SK-N-SH treated with all-trans-retinoic acid at 6 μM for 48 hours (cell line): Measurements from ENCODE around the gene MINDY4.
A peak's percentile ranks its signal among the peaks of the same experiment; 100 is the strongest.

ENCODE experiments used
- ATAC-seq: fragments of 200-7000 bp; cut with Tn5 transposase; 3 replicates; pipeline ENCODE4 v1.9.1; 2020; ENCODE audit warnings: mild to moderate bottlenecking, moderate library complexity
- BACH2 ChIP-seq: fragments of 250-450 bp; sonication (Bioruptor Pico); IDR thresholded peaks from 2 replicates; pipeline ENCODE4 v1.9.0; 2021; ENCODE audit warnings: mild to moderate bottlenecking, borderline replicate concordance
- CSDC2 ChIP-seq: fragments of 250-450 bp; sonication (Bioruptor Pico); IDR thresholded peaks from 2 replicates; pipeline ENCODE4 v1.5.0; 2020; ENCODE audit warnings: mild to moderate bottlenecking, moderate library complexity
- ESRRG ChIP-seq: fragments of 250-450 bp; sonication (Bioruptor Pico); IDR thresholded peaks from 2 replicates; pipeline ENCODE4 v1.6.1; 2021; ENCODE audit warnings: mild to moderate bottlenecking
- GLIS3 ChIP-seq: fragments of 250-450 bp; sonication (Bioruptor Pico); IDR thresholded peaks from 2 replicates; pipeline ENCODE4 v1.5.0; 2020; ENCODE audit warnings: mild to moderate bottlenecking, moderate library complexity
- ISL1 ChIP-seq: fragments of 250-450 bp; sonication (Bioruptor Pico); IDR thresholded peaks from 2 replicates; pipeline ENCODE4 v2.1.2; 2022; ENCODE audit warnings: mild to moderate bottlenecking, moderate library complexity
- OSR1 ChIP-seq: fragments of 250-450 bp; sonication (Bioruptor Pico); IDR thresholded peaks from 2 replicates; pipeline ENCODE4 v1.8.0; 2022; ENCODE audit warnings: moderate library complexity, mild to moderate bottlenecking, inconsistent platforms
- PPARA ChIP-seq: fragments of 250-450 bp; sonication (Bioruptor Pico); IDR thresholded peaks from 2 replicates; pipeline ENCODE4 v1.5.0; 2020; ENCODE audit warnings: mild to moderate bottlenecking, borderline replicate concordance
- RARB ChIP-seq: fragments of 250-450 bp; sonication (Bioruptor Pico); IDR thresholded peaks from 2 replicates; pipeline ENCODE4 v1.8.0; 2021; ENCODE audit warnings: mild to moderate bottlenecking, moderate library complexity
- TOX ChIP-seq: fragments of 250-450 bp; sonication (Bioruptor Pico); IDR thresholded peaks from 2 replicates; pipeline ENCODE4 v1.8.0; 2021; ENCODE audit warnings: mild to moderate bottlenecking, moderate library complexity, borderline replicate concordance
- ZC3H10 ChIP-seq: fragments of 250-450 bp; sonication (Bioruptor Pico); IDR thresholded peaks from 2 replicates; pipeline ENCODE4 v1.5.1; 2021; ENCODE audit warnings: mild to moderate bottlenecking, moderate library complexity
- ZFP30 ChIP-seq: fragments of 450-650 bp; formaldehyde crosslinking; IDR thresholded peaks from 2 replicates; pipeline ENCODE4 v1.5.0; 2022; ENCODE audit warnings: mild to moderate bottlenecking, moderate library complexity
- ZNF565 ChIP-seq: fragments of 450-650 bp; formaldehyde crosslinking; conservative IDR thresholded peaks from 2 replicates; pipeline ENCODE4 v1.5.0; 2020; ENCODE audit warnings: low read depth, mild to moderate bottlenecking, moderate library complexity
- ZNF70 ChIP-seq: fragments of 450-650 bp; formaldehyde crosslinking; IDR thresholded peaks from 2 replicates; pipeline ENCODE4 v1.5.0; 2020; ENCODE audit warnings: mild to moderate bottlenecking, moderate library complexity
- ZNF8 ChIP-seq: fragments of 450-650 bp; formaldehyde crosslinking; IDR thresholded peaks from 2 replicates; pipeline ENCODE4 v1.5.0; 2020; ENCODE audit warnings: mild to moderate bottlenecking, moderate library complexity
- TF ChIP-seq, protein P1 (sequence below): fragments of 250-450 bp; sonication (Bioruptor Pico); IDR thresholded peaks from 2 replicates; pipeline ENCODE4 v1.8.0; 2021; ENCODE audit warnings: low read depth, mild to moderate bottlenecking, moderate library complexity, borderline replicate concordance
- TF ChIP-seq, protein P2 (sequence below): fragments of 250-450 bp; sonication (Bioruptor Pico); IDR thresholded peaks from 2 replicates; pipeline ENCODE4 v1.8.0; 2020; ENCODE audit warnings: mild to moderate bottlenecking, moderate library complexity, borderline replicate concordance
- TF ChIP-seq, protein P3 (sequence below): fragments of 250-450 bp; sonication (Bioruptor Pico); IDR thresholded peaks from 2 replicates; pipeline ENCODE4 v1.5.1; 2020; ENCODE audit warnings: low read depth, mild to moderate bottlenecking, moderate library complexity
- TF ChIP-seq, protein P4 (sequence below): fragments of 250-450 bp; sonication (Bioruptor Pico); IDR thresholded peaks from 2 replicates; pipeline ENCODE4 v1.5.1; 2021; ENCODE audit warnings: mild to moderate bottlenecking, moderate library complexity

The MINDY4 gene

DNA sequence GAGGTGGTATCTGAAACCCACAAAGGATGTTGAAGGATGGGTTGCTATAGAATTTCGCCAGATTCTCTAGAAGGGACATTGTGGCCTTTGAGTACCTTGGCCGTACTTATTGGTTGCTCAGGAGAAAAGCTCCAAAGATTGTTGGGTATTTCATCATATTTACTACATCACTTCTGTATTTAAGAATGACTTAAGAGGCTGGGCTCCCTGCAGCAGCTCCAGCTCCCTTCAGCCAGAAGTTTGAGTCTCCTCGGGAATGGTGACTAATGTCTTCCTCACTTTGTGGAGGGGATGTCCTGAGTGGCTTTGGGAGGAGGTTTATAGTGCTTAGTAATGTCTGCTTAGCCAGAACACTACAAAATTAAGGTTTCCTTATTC, 18.1 kb downstream of the MINDY4 start:
- TF ChIP-seq TOX (CRISPR knock-in tag): no peak
- peak; percentile 56; the same call in 2 of the 3 replicates for ATAC-seq

DNA sequence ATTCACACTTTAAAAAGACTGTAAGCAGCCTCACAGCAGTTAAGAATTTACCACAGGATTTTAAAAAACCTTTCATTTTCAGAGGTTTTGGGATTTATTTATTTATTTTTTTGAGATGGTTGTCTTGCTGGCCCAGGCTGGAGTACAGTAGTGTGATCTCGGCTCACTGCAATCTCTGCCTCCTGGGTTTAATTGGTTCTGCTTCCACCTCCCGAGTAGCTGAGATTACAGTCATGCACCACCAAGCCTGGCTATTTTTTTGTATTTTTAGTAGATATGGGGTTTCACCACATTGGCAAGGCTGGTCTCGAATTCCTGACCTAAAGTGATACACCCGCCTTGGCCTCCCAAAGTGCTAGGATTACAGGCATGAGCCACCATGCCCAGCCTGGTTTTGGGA, 19.1 kb downstream of the MINDY4 start:
- TF ChIP-seq ZNF70 (CRISPR knock-in tag): no peak
- TF ChIP-seq, protein P1, sequence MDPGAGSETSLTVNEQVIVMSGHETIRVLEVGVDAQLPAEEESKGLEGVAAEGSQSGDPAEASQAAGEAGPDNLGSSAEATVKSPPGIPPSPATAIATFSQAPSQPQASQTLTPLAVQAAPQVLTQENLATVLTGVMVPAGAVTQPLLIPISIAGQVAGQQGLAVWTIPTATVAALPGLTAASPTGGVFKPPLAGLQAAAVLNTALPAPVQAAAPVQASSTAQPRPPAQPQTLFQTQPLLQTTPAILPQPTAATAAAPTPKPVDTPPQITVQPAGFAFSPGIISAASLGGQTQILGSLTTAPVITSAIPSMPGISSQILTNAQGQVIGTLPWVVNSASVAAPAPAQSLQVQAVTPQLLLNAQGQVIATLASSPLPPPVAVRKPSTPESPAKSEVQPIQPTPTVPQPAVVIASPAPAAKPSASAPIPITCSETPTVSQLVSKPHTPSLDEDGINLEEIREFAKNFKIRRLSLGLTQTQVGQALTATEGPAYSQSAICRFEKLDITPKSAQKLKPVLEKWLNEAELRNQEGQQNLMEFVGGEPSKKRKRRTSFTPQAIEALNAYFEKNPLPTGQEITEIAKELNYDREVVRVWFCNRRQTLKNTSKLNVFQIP (CRISPR knock-in tag): no peak
- no peak for TF ChIP-seq BACH2 (CRISPR knock-in tag)
- TF ChIP-seq, all 23 proteins: peak for 0
- no peak for ATAC-seq

DNA sequence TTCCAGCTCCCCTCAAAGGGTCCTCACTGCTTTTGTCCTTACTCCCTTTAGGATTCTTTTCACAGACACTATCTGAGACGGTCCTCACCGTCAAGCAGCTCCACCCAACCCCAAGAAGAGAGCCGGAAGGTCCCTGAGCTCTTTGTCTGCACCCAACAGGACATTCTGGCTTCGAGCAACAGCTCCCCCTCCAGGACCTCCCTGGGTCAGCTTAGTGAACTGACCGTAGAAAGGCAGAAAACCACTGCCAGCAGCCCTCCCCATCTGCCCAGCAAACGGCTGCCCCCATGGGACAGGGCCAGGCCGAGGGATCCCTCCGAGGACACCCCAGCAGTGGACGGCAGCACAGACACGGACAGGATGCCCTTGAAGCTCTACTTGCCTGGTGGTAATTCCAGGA, 19.9 kb downstream of the MINDY4 start:
- ATAC-seq: no peak
- TF ChIP-seq BACH2 (CRISPR knock-in tag): no peak
- TF ChIP-seq, protein P2, sequence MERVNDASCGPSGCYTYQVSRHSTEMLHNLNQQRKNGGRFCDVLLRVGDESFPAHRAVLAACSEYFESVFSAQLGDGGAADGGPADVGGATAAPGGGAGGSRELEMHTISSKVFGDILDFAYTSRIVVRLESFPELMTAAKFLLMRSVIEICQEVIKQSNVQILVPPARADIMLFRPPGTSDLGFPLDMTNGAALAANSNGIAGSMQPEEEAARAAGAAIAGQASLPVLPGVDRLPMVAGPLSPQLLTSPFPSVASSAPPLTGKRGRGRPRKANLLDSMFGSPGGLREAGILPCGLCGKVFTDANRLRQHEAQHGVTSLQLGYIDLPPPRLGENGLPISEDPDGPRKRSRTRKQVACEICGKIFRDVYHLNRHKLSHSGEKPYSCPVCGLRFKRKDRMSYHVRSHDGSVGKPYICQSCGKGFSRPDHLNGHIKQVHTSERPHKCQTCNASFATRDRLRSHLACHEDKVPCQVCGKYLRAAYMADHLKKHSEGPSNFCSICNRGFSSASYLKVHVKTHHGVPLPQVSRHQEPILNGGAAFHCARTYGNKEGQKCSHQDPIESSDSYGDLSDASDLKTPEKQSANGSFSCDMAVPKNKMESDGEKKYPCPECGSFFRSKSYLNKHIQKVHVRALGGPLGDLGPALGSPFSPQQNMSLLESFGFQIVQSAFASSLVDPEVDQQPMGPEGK (CRISPR knock-in tag): no peak
- no peak for TF ChIP-seq ESRRG (CRISPR knock-in tag)
- TF ChIP-seq ZNF8 (CRISPR knock-in tag): no peak
- no peak for TF ChIP-seq ISL1 (CRISPR knock-in tag)
- no peak for TF ChIP-seq CSDC2 (CRISPR knock-in tag)
- no peak for TF ChIP-seq ZNF70 (CRISPR knock-in tag)
- TF ChIP-seq, protein P3, sequence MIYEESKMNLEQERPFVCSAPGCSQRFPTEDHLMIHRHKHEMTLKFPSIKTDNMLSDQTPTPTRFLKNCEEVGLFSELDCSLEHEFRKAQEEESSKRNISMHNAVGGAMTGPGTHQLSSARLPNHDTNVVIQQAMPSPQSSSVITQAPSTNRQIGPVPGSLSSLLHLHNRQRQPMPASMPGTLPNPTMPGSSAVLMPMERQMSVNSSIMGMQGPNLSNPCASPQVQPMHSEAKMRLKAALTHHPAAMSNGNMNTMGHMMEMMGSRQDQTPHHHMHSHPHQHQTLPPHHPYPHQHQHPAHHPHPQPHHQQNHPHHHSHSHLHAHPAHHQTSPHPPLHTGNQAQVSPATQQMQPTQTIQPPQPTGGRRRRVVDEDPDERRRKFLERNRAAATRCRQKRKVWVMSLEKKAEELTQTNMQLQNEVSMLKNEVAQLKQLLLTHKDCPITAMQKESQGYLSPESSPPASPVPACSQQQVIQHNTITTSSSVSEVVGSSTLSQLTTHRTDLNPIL (CRISPR knock-in tag): no peak
- no peak for TF ChIP-seq GLIS3 (CRISPR knock-in tag)
- TF ChIP-seq ZFP30 (CRISPR knock-in tag): no peak
- TF ChIP-seq, protein P1 (CRISPR knock-in tag): no peak
- no peak for TF ChIP-seq TOX (CRISPR knock-in tag)
- no peak for TF ChIP-seq RARB (CRISPR knock-in tag)
- TF ChIP-seq PPARA (CRISPR knock-in tag): no peak
- TF ChIP-seq OSR1 (CRISPR knock-in tag): no peak

DNA sequence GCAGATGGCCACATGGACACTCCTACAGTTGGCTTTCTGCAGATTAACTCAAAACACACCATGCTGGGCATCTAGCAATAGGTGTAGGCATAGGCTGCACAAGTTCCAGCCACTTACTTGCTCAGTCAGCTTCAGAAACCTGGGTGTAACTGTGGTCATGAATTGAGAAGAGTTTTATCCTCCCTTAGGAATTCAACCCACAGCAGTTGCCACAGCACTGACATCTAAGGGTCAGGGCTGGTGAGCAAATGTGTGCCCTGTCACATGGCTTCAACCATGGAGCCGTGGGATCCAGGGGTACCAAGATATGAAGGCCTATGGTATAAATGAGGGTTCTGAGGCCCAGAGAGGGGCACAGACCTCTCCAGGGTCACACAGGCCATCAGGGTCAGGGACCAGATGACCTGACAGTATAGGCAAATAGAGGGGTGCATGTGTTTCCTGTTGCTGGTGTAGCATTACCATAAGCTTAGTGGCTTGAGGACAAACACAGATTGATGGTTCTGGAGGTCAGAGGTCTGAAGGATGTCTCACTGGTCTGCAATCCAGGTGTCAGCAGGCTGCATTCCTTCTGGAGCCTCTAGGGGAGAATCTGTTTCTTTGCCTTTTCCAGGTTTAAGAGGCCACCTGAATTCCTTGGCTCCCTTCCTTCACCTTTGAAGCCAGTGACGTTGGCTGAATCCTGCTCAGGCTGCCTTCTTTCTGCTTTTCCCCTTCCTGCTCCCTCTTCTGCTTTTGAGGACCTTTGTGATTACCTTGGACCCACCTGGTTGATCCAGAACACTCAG, 24.1 kb downstream of the MINDY4 start:
- ATAC-seq: no peak
- TF ChIP-seq, protein P2 (CRISPR knock-in tag): no peak
- TF ChIP-seq ZC3H10 (no peak), TOX (CRISPR knock-in tag) (no peak), ZNF565 (no peak)
- TF ChIP-seq, protein P4, sequence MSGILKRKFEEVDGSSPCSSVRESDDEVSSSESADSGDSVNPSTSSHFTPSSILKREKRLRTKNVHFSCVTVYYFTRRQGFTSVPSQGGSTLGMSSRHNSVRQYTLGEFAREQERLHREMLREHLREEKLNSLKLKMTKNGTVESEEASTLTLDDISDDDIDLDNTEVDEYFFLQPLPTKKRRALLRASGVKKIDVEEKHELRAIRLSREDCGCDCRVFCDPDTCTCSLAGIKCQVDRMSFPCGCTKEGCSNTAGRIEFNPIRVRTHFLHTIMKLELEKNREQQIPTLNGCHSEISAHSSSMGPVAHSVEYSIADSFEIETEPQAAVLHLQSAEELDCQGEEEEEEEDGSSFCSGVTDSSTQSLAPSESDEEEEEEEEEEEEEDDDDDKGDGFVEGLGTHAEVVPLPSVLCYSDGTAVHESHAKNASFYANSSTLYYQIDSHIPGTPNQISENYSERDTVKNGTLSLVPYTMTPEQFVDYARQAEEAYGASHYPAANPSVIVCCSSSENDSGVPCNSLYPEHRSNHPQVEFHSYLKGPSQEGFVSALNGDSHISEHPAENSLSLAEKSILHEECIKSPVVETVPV (CRISPR knock-in tag): no peak
